ENCODE data around the gene LHFPL2.

DNA sequence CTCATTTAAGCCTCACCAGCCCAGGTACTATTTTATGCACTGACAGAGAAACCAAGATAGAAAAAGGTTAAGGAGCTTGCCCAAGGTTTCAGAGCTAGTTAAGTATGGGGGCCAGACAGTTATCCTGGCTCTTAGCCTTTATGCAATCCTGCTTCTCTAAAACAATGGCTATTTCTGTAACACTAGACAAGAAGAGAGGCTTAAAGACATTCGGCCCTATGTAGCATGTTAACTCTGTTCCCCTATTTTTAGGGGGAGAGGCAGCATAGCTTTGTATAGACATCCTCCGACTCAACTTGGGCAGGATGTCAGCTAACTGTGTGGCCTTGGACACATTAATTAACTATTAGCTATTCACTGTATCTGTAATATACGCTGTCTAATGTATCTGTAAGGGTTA, 54.6 kb downstream of the LHFPL2 start:
- no peak for TF ChIP-seq BHLHE40 (IDR thresholded peaks at IDR 0.05; ENCODE audit: low read depth, low read length)
- TF ChIP-seq CTCF (conservative IDR thresholded peaks at IDR 0.05; ENCODE audit: low read depth, low read length): no peak
- no peak for TF ChIP-seq RAD21 (IDR thresholded peaks at IDR 0.05; ENCODE audit: low read length)
- TF ChIP-seq FOS (IDR thresholded peaks at IDR 0.05; ENCODE audit: low read depth, low read length): no peak
- no peak for TF ChIP-seq POLR2A (IDR thresholded peaks at IDR 0.05; ENCODE audit: low read depth, low read length)
- TF ChIP-seq RFX5 (IDR thresholded peaks at IDR 0.05; ENCODE audit: low read depth, low read length): no peak
- no peak for TF ChIP-seq SMC3 (IDR thresholded peaks at IDR 0.05; ENCODE audit: low read depth, low read length)
- TF ChIP-seq MAZ (IDR thresholded peaks at IDR 0.05; ENCODE audit: borderline replicate concordance, low read depth, low read length): no peak
- TF ChIP-seq MAFK (IDR thresholded peaks at IDR 0.05; ENCODE audit: low read depth, low read length): no peak
- TF ChIP-seq RCOR1 (IDR thresholded peaks at IDR 0.05; ENCODE audit: insufficient replicate concordance, low read length): no peak

Measured in IMR-90 (cell line).